Mesendoderm (in vitro differentiated cells): ENCODE measurements around the gene TTLL10.
A peak's percentile ranks its signal among the peaks of the same experiment; 100 is the strongest.

ENCODE experiments used
- DNase-seq: peaks from one replicate; pipeline ENCODE4 v3.0.0; 2013
- H2AK5ac ChIP-seq: 2 replicates; pipeline ENCODE4 v1.6.1; 2013; ENCODE audit warnings: low read length, inconsistent platforms
- H2BK120ac ChIP-seq: 2 replicates; pipeline ENCODE4 v1.6.1; 2013; ENCODE audit warnings: low read depth, mild to moderate bottlenecking, low read length, moderate library complexity, mixed read lengths
- H2BK15ac ChIP-seq: replicated peaks from 2 replicates; pipeline ENCODE4 v1.6.1; 2013; ENCODE audit warnings: low read depth, mild to moderate bottlenecking, moderate library complexity
- H2BK5ac ChIP-seq: 2 replicates; pipeline ENCODE4 v1.6.1; 2013; ENCODE audit warnings: low read length, inconsistent platforms
- H3K18ac ChIP-seq: 2 replicates; pipeline ENCODE4 v1.6.1; 2013; ENCODE audit warnings: mild to moderate bottlenecking, low read length, mixed read lengths
- H3K23ac ChIP-seq: one replicate; pipeline ENCODE4 v1.6.1; 2013; ENCODE audit warnings: low read length
- H3K27ac ChIP-seq: 2 replicates; pipeline ENCODE4 v1.5.1; 2013; ENCODE audit warnings: low read depth, mild to moderate bottlenecking, inconsistent platforms, low read length, moderate library complexity
- H3K27me3 ChIP-seq: 2 replicates; pipeline ENCODE4 v1.6.1; 2013; ENCODE audit warnings: low read length, control low read depth, mild to moderate bottlenecking, inconsistent platforms; ENCODE audit not compliant: insufficient read depth, poor library complexity
- H3K36me3 ChIP-seq: 2 replicates; pipeline ENCODE4 v1.6.1; 2013; ENCODE audit warnings: low read length, inconsistent platforms; ENCODE audit not compliant: control insufficient read depth, insufficient read depth
- H3K4ac ChIP-seq: one replicate; pipeline ENCODE4 v1.6.1; 2013; ENCODE audit warnings: low read depth, mild to moderate bottlenecking, low read length, moderate library complexity
- H3K4me1 ChIP-seq: 2 replicates; pipeline ENCODE4 v1.6.1; 2013; ENCODE audit warnings: low read depth, low read length, inconsistent platforms; ENCODE audit not compliant: control insufficient read depth
- H3K4me2 ChIP-seq: 2 replicates; pipeline ENCODE4 v1.6.1; 2013; ENCODE audit warnings: low read length
- H3K4me3 ChIP-seq: 2 replicates; pipeline ENCODE4 v1.5.1; 2013; ENCODE audit warnings: mild to moderate bottlenecking, low read length
- H3K56ac ChIP-seq: one replicate; pipeline ENCODE4 v1.6.1; 2013; ENCODE audit warnings: low read length
- H3K79me1 ChIP-seq: 2 replicates; pipeline ENCODE4 v1.6.1; 2013; ENCODE audit warnings: low read length, inconsistent platforms
- H3K79me2 ChIP-seq: 2 replicates; pipeline ENCODE4 v1.6.1; 2013; ENCODE audit warnings: mild to moderate bottlenecking, low read length; ENCODE audit not compliant: control insufficient read depth, insufficient read depth
- H3K9ac ChIP-seq: 2 replicates; pipeline ENCODE4 v1.6.1; 2013; ENCODE audit warnings: low read length, inconsistent platforms
- H4K5ac ChIP-seq: one replicate; pipeline ENCODE4 v1.6.1; 2013; ENCODE audit warnings: low read length
- H4K8ac ChIP-seq: one replicate; pipeline ENCODE4 v1.6.1; 2013; ENCODE audit warnings: low read depth, mild to moderate bottlenecking, control low read depth, low read length, moderate library complexity
- WGBS: extraction: QIAGEN DNeasy Blood & Tissue Kit; methylation state at CpG from one replicate; pipeline ENCODE4 v1.1.7; 2013; ENCODE audit warnings: low lambda C conversion rate, missing lambda C conversion rate; ENCODE audit not compliant: insufficient coverage; ENCODE audit errors: extremely low coverage; 5-methylcytosine and 5-hydroxymethylcytosine counted together

The TTLL10 gene

GRCh38 chr1:1155258-1155657 is 18.4 kb upstream of the TTLL10 start:
- no CpG with 5 or more reads among the region's 10 CpGs for WGBS

GRCh38 chr1:1156140-1157032 is 17.3 kb upstream of the TTLL10 start:
- H4K8ac ChIP-seq = no peak overlapping the region
- H3K56ac ChIP-seq = no peak overlapping the region
- no peak overlapping the region for H2BK15ac ChIP-seq
- H3K9ac ChIP-seq = no peak overlapping the region
- no peak overlapping the region for H3K4me3 ChIP-seq
- no peak overlapping the region for H3K4me2 ChIP-seq
- H3K79me2 ChIP-seq = no peaks in the 10 kb centered on the region
- H3K79me1 ChIP-seq = no peaks in the 10 kb centered on the region
- H3K4ac ChIP-seq = no peak overlapping the region
- peaks cover 2% of the 10 kb centered on the region for H3K4me1 ChIP-seq
- no peak overlapping the region for H3K18ac ChIP-seq
- DNase-seq = no peak
- no CpG with 5 or more reads among the region's 26 CpGs for WGBS
- H2BK5ac ChIP-seq = no peak overlapping the region
- H2BK120ac ChIP-seq = no peak overlapping the region
- no peaks in the 10 kb centered on the region for H3K27me3 ChIP-seq
- H4K5ac ChIP-seq = no peak overlapping the region
- no peak overlapping the region for H3K23ac ChIP-seq
- no peaks in the 10 kb centered on the region for H3K36me3 ChIP-seq
- H2AK5ac ChIP-seq = no peak overlapping the region
- no peak overlapping the region for H3K27ac ChIP-seq

More at GRCh38 chr1:1155258-1155657, 18.4 kb upstream of the TTLL10 start:
- Histone ChIP-seq H2AK5ac (no peak overlapping the region), H3K79me2 (no peaks in the 10 kb centered on the region), H3K4me3 (no peak overlapping the region), H4K8ac (no peak overlapping the region), H3K4me2 (no peak overlapping the region), H3K4ac (no peak overlapping the region), H4K5ac (no peak overlapping the region), H2BK5ac (no peak overlapping the region), H3K4me1 (peaks cover 2% of the 10 kb centered on the region), H3K9ac (no peak overlapping the region), H3K27me3 (no peaks in the 10 kb centered on the region), H3K56ac (no peak overlapping the region), H2BK15ac (no peak overlapping the region), H2BK120ac (no peak overlapping the region), H3K23ac (no peak overlapping the region), H3K18ac (no peak overlapping the region), H3K27ac (no peak overlapping the region), H3K36me3 (no peaks in the 10 kb centered on the region), H3K79me1 (no peaks in the 10 kb centered on the region)
- no peak for DNase-seq

GRCh38 chr1:1157033-1157365 is 16.7 kb upstream of the TTLL10 start:
- H3K4me3 ChIP-seq = no peak overlapping the region
- H3K27ac ChIP-seq = no peak overlapping the region
- H3K4ac ChIP-seq = no peak overlapping the region
- H3K79me1 ChIP-seq = no peaks in the 10 kb centered on the region
- no CpG with 5 or more reads among the region's 9 CpGs for WGBS
- peaks cover 2% of the 10 kb centered on the region for H3K4me1 ChIP-seq
- H4K5ac ChIP-seq = no peak overlapping the region
- H3K56ac ChIP-seq = no peak overlapping the region
- H3K27me3 ChIP-seq = no peaks in the 10 kb centered on the region
- no peak for DNase-seq
- no peaks in the 10 kb centered on the region for H3K79me2 ChIP-seq
- no peaks in the 10 kb centered on the region for H3K36me3 ChIP-seq
- H4K8ac ChIP-seq = no peak overlapping the region
- H2BK5ac ChIP-seq = no peak overlapping the region
- no peak overlapping the region for H3K4me2 ChIP-seq
- H3K18ac ChIP-seq = no peak overlapping the region
- H3K23ac ChIP-seq = no peak overlapping the region
- H2BK15ac ChIP-seq = no peak overlapping the region
- H3K9ac ChIP-seq = no peak overlapping the region
- no peak overlapping the region for H2AK5ac ChIP-seq
- H2BK120ac ChIP-seq = no peak overlapping the region

GRCh38 chr1:1157426-1157913 is 16.2 kb upstream of the TTLL10 start:
- WGBS = no CpG with 5 or more reads among the region's 29 CpGs
- Histone ChIP-seq H3K27me3 (no peaks in the 10 kb centered on the region), H4K8ac (peak overlapping the region; percentile 91), H3K4ac (peak overlapping the region; percentile 76), H3K27ac (peak overlapping the region; percentile 77), H3K4me3 (peak overlapping the region; percentile 28), H3K79me2 (no peaks in the 10 kb centered on the region), H2BK120ac (peak overlapping the region; percentile 3), H3K4me2 (peak overlapping the region; percentile 91), H3K23ac (peak overlapping the region; percentile 66), H2BK15ac (no peak overlapping the region), H2AK5ac (no peak overlapping the region), H2BK5ac (peak overlapping the region; percentile 63), H3K56ac (peak overlapping the region; percentile 94), H3K4me1 (peaks cover 2% of the 10 kb centered on the region), H4K5ac (no peak overlapping the region), H3K36me3 (no peaks in the 10 kb centered on the region), H3K79me1 (no peaks in the 10 kb centered on the region), H3K9ac (peak overlapping the region; percentile 90), H3K18ac (peak overlapping the region; percentile 92)
- peak; percentile 81 for DNase-seq

- Histone ChIP-seq H3K27me3 (no peaks in the 10 kb centered on the region), H3K4ac (peak overlapping the region; percentile 76), H3K27ac (peak overlapping the region; percentile 77), H3K23ac (peak overlapping the region; percentile 80), H3K18ac (peak overlapping the region; percentile 92), H3K9ac (peak overlapping the region; percentile 90), H2AK5ac (peak overlapping the region; percentile 11), H4K5ac (no peak overlapping the region), H3K36me3 (no peaks in the 10 kb centered on the region), H2BK120ac (peak overlapping the region; percentile 7), H3K79me2 (no peaks in the 10 kb centered on the region), H3K56ac (peak overlapping the region; percentile 94), H2BK5ac (peak overlapping the region; percentile 63), H3K4me2 (peak overlapping the region; percentile 91), H2BK15ac (no peak overlapping the region), H3K4me3 (no peak overlapping the region), H3K4me1 (peaks cover 2% of the 10 kb centered on the region), H4K8ac (peak overlapping the region; percentile 91), H3K79me1 (no peaks in the 10 kb centered on the region)
- peak; percentile 62 for DNase-seq
- no CpG with 5 or more reads among the region's 46 CpGs for WGBS
These were observed 15.6 kb upstream of the TTLL10 start for GRCh38 chr1:1157914-1158710.
